HG02981 (cell line): ENCODE data around the gene CCDC39.

Source experiments
- ATAC-seq: cut with Tn5 transposase; IDR thresholded peaks from one replicate; pipeline ENCODE4 v1.9.1; 2021; ENCODE audit warnings: mild to moderate bottlenecking, moderate library complexity; ENCODE audit not compliant: unreplicated experiment

CCDC39 gene

GRCh38 chr3:180679178-180680096 is at the start of gene CCDC39:
Gene CCDC39 (minus strand): TSS chr3:180679489. CDS start chr3:180679380, 109 bp downstream.
- ATAC-seq: peak; percentile 93

DNA sequence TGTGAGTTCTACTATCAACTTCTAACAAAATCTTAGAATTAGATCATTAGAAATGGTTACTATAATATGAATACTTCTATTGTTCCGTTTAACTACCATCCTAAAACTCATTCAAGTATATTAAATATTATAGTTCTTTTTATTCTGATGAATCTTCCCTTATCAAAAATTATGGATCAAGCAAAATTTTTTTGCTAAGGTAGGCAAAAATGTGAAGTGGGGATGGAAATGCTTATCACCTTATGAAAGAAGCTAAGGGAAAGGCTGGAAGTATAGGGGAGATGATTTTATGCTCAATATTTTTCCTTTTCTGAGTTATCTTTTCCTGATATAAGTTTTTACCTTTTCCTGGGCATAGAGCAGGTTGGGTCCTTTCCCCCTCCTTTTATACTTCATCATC is 40.7 kb upstream of the CCDC39 start:
- ATAC-seq: no peak

DNA sequence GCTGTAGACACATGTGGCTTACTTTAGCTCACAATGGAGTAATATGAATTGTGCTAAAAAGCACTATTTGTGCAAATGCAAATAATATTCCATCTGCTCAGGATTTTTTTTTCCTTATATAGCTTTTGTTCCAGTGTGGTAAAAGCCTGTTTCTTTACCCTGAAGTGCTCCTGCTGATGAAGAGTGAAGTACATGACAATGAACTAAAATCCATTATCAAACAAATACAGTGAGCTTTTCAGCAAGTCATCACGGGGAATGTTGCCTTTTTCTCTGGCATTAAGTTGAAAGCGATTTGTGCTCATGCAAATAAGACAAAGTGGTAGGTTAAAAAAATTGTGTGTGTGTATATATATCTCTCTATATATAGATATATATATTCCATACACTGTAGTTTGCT is 28.6 kb upstream of the CCDC39 start:
- no peak for ATAC-seq

DNA sequence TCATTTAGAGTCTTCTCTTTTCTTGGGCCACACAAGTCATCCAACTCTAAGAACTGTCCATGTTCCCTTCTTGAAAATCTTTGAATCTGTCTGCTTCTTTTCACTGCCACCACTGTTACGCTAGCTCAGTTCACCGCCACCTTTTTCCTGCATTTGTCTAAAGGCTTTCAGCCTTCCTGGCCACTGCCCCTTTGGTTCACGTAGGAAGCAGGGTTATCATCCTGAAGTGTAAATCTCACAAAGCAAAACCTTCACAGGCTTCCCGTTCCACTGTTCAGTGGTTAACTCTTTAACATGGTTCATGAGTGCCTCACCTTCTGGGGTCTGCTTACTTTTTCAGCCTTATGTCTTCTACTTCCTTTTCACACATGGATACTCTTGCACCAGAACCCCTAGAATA is 26.3 kb upstream of the CCDC39 start:
- no peak for ATAC-seq

DNA sequence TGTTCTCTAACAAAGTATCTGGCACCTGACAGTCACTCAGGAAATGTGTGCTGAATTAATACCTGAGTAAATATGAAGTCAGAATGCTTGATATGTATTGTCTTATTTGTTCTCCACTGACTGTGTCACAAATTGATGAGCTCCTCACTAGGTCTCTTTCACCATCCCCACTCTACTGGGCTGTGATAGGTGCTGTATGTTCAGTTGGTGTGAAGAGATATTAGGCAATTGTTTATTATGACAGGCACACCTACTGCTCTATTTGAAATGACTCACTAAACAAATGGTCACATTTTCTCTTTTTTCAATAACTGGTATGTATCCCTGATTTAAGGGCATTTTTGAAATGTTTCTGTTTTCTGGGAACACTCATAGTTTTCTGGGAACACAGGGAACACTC is 25.2 kb upstream of the CCDC39 start:
- ATAC-seq: no peak

GRCh38 chr3:180700941-180701340 is 21.7 kb upstream of the CCDC39 start:
- no peak for ATAC-seq

GRCh38 chr3:180698760-180699270 is 19.5 kb upstream of the CCDC39 start:
- no peak for ATAC-seq

DNA sequence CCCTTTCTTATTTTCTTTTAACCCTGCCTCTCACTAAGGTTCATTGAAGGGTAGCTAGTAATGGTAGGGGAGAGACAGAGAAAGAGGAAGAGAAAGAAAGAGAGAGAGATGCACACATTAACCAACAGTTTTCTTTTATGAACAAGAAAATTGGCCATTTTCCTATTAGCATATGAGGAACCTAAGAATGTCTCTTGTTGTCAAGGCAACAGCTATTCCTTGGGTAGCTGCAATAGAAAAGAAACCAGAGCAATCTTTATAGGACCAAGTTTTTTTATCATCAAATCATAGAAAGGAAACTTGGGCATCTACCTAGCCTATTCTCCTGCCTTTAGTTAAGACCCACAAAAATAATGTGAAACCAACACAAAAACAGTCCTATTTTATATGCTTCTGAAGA is 15.0 kb upstream of the CCDC39 start:
- ATAC-seq: no peak

DNA sequence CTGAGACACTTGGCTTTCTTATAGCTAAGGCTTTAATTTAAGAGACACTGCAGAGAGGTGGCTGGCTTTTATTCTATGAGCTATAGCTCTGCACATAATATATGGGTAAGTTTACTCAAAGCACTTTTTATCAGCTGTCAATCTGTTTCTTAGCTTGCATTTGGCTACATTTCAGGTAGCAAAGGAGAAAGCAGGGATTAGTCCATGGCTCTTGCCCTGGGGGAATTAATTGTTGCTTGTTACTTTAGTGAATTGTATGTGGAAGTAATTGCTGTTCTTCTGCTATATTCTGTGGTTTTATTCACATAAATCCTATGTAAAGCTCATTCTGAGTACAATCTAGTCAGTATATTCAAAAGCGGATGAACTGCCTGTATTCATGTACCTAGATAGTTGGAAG is 14.4 kb upstream of the CCDC39 start:
- ATAC-seq: no peak

DNA sequence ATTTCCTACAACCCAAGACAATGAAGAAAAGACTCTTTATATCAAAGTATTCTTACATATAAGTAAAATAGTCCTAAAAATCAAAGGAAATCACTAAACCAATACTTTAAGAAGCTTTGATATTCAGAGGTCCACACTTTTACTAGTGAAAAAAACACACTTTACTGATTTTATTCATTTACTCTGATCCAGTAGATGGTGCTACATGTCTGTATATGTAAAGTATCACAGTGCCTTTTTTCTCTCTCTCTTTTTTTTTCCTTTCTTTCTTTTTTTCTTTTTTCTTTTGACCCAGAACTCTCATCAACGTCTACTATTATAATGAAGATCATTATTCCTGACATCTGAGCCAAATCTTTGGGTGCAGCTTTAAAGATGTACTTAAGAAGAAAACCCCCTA is 10.8 kb upstream of the CCDC39 start:
- no peak for ATAC-seq

- no peak for ATAC-seq
Observed at GRCh38 chr3:180684807-180685206, 5.5 kb upstream of the CCDC39 start.

GRCh38 chr3:180683816-180684215 is 4.5 kb upstream of the CCDC39 start:
- no peak for ATAC-seq

GRCh38 chr3:180680097-180680430 is 775 bp upstream of the CCDC39 start:
- peak; percentile 42 for ATAC-seq

- no peak for ATAC-seq
Observed at GRCh38 chr3:180678231-180678630, 1.1 kb downstream of the CCDC39 start.

- ATAC-seq: no peak
Observed at GRCh38 chr3:180661444-180661843, 17.8 kb downstream of the CCDC39 start.

GRCh38 chr3:180657094-180657493 is 22.2 kb downstream of the CCDC39 start:
- no peak for ATAC-seq

- ATAC-seq: no peak
Observed at GRCh38 chr3:180656406-180656805, 22.9 kb downstream of the CCDC39 start.

GRCh38 chr3:180646187-180646790 is 33.0 kb downstream of the CCDC39 start:
- ATAC-seq: peak; percentile 70

DNA sequence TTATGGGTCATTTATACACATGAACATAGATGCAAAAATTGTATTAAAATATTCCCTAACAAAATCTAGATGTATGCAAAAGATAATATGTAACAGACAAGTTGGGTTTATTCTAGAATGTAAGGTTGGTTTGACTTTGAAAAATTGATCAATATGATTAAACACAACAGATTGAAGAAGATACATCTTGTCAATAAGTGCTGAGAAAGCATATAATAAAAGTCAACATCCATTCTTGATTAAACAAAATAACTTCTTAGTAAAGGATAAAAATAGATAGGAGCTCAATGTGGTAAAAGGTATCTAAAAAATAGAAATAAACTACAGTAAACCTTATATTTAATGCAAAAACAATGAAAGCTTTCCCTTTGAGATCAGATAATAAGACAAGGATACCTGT is 38.3 kb downstream of the CCDC39 start:
- ATAC-seq: no peak

GRCh38 chr3:180633722-180634121 is 45.6 kb downstream of the CCDC39 start:
- ATAC-seq: peak; percentile 56

GRCh38 chr3:180631317-180631716 is 48.0 kb downstream of the CCDC39 start:
- no peak for ATAC-seq

- no peak for ATAC-seq
Observed at GRCh38 chr3:180630371-180630770, 48.9 kb downstream of the CCDC39 start.
